Mononuclear cell (primary cell): ENCODE data around the gene DHRS3. TPM values are rescaled to one million over a fixed set of nuclear protein-coding genes. Genes with fewer than 3 reads are reported as not detected.

ENCODE experiments used
- H3K27me3 ChIP-seq: 2 replicates; pipeline ENCODE4 v1.6.0; 2011; ENCODE audit warnings: low read length, control low read depth; ENCODE audit not compliant: insufficient read depth
- H3K4me1 ChIP-seq: 2 replicates; pipeline ENCODE4 v1.5.1; 2011; ENCODE audit warnings: mild to moderate bottlenecking, low read length, control low read depth; ENCODE audit not compliant: insufficient read depth
- H3K4me3 ChIP-seq: 2 replicates; pipeline ENCODE4 v1.5.1; 2011; ENCODE audit warnings: mild to moderate bottlenecking, low read length, moderate library complexity
- H3K9me3 ChIP-seq: 2 replicates; pipeline ENCODE4 v1.5.1; 2011; ENCODE audit warnings: low read depth, mild to moderate bottlenecking, control low read depth, low read length
- total RNA-seq: library from RNA; depleted of rRNA; stranded (reverse); fragments of >200 nt; gene quantifications from one replicate; pipeline ENCODE4 v1.2.3, GENCODE V29; 2012

DHRS3 gene
- total RNA-seq, 1 donor, result 80.4 TPM

DNA sequence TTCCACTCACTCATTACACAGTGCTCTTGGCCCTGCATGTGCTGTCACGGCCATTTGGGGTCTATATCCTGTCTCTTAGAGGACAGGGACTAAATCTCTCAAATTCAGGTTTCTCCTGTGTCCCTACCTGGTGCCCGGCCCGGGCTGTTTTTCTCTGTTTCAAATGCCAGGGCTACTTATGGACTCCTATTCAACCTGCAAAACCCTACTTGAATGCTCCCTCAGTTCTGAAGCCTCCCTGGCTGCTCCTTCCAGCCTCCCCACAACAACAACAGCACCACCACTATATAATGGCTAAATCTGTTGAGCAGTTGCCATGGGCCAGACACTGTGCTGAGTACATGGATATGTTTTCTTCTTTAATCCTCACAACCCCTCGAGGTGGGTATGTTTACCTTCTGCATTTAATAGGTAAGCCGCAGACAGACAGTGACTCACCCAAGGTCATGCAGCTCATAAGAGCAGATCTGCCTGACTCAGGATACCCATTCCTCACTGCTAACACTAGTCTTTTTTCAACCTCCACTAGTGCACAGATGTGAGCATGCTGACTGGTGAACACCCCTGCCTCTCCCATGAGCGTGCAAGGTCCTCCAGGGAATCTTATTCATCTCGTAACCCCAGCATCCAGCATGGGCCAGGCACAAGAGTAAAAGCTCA is 29.9 kb downstream of the DHRS3 start:
- H3K27me3 ChIP-seq, result no peaks in the 10 kb centered on the region
- no peaks in the 10 kb centered on the region for H3K4me1 ChIP-seq
- no peaks in the 10 kb centered on the region for H3K9me3 ChIP-seq
- H3K4me3 ChIP-seq, result no peak overlapping the region

DNA sequence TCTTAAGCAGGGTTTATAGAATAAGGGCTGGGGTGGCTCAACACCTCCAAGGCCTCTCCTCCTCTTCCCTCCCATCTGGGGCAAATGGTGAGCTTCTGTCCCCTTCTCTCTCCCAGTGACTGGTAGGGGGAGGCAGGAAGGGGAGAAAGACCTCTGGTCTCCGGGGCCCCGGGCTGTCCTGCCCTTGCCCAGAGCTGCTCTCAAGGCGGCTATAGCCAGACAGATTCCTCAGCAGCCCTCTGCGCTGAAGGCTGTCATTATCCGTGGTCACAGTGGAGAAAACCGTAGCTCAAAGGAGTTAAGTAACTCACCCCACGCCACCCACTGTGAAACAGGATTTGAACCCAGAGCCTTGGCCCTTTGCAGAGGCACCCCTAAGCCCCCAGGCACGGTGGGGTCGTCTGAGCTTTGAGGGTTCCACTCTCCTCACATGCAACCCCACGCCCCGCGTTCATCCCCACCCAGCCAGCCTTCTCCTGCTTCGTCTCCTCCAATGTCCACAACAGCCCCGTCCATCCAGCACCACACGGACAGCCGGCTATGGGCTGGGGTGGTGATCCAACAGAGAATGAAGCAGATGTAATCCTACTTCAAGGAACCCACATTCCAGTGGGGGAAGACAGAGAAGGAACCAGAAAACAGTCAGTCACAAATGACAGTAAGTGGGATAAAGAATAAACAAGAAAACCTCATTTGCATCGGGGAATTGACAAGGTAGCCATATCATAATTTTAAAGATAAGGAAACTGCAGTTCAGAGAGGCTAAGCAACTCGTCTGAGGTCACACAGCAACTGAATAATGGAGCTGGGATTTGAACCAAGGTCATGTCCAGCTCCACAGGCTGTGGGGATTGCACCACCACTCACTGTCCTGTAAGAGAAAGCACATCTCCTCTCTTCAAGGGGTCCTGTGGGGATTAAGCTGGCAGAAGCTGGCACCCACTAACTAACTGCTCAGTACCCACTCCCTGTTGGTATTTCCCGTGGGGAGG is 31.8 kb downstream of the DHRS3 start:
- Histone ChIP-seq H3K4me1 (no peaks in the 10 kb centered on the region), H3K9me3 (no peaks in the 10 kb centered on the region), H3K27me3 (no peaks in the 10 kb centered on the region), H3K4me3 (no peak overlapping the region)

DNA sequence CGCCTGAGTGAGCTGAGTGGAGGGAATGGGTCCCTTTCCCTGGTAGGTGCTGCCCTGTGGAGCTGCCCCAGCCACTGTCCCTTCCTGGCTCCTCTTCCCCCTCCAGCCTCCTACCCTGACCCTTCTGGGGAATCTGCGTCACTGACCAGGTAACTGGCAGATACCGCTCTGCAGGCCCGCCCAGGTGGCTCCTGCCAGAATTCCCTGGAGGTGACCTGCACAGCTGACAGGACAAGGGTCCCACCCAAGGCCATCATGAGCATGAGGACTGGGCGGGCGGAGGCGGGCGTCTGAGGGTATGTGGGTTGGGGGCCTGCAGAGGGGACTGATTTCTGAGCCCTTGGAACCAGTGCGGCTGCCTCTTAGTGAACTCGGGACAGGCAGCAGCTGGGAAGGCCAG is 32.5 kb downstream of the DHRS3 start:
- Histone ChIP-seq H3K27me3 (no peaks in the 10 kb centered on the region), H3K9me3 (no peaks in the 10 kb centered on the region), H3K4me3 (no peak overlapping the region), H3K4me1 (no peaks in the 10 kb centered on the region)

DNA sequence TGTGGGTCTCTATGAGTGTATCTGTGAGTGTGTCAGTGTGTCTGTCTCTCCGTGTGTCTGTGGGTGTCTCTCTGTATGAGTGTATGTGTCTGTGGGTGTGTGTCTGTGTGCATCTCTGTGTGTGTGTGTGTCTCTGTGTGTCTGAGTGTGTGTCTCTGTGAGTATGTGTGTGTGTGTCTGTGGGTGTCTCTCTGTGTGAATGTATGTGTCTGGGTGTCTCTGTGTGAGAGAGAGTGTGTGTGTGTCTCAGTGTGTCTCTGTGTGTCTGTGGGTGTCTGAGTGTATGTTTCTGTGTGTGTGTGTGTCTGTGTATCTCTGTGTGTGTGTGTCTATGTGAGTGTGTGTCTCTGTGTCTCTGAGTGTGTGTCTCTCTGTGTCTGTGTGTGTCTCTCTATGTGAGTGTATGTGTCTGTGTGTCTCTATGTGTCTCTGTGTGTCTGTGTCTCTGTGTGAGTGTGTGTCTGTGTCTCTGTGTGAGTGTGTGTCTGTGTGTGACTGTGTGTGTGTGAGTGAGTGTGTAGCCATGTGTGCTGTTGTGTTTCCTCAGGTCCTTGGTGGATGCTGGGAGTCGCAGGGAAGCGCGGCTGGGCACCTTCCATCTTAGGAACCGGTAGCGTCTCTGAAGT is 33.0 kb downstream of the DHRS3 start:
- Histone ChIP-seq H3K4me1 (no peaks in the 10 kb centered on the region), H3K27me3 (no peaks in the 10 kb centered on the region), H3K4me3 (no peak overlapping the region), H3K9me3 (no peaks in the 10 kb centered on the region)

DNA sequence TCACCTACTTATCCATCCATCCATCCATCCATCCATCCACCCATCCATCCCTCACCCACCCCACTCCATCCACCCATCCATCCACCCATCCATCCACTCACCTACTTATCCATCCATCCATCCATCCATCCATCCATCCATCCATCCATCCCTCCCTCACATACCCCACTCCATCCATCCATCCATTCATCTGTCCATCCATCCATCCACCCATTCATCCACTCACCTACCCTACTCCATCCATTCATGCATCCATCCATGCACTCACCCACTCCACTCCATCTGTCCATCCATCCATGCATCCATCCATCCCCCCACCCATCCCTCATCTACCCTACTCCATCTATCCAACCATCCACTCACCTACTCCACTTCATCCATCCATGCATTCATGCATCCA is 34.5 kb downstream of the DHRS3 start:
- Histone ChIP-seq H3K9me3 (no peaks in the 10 kb centered on the region), H3K27me3 (no peaks in the 10 kb centered on the region), H3K4me1 (no peaks in the 10 kb centered on the region), H3K4me3 (no peak overlapping the region)

DNA sequence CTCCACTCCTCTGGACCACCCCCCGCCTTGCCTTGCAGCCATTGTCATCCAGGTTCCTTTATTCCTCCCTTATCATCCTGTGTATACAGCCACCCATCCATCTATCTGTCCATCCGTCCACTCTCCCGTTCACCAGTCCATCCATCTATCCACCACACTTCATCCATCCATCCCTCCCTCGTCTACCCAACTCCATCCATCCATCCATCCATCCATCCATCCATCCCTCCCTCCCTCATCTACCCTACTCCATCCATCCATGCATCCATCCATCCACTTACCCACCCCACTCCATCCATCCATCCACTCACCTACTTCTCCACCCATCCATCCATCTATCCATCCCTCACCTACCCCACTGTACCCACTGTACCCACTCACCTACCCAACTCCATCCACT is 35.4 kb downstream of the DHRS3 start:
- H3K9me3 ChIP-seq, result no peaks in the 10 kb centered on the region
- H3K27me3 ChIP-seq, result no peaks in the 10 kb centered on the region
- H3K4me1 ChIP-seq, result no peaks in the 10 kb centered on the region
- no peak overlapping the region for H3K4me3 ChIP-seq

DNA sequence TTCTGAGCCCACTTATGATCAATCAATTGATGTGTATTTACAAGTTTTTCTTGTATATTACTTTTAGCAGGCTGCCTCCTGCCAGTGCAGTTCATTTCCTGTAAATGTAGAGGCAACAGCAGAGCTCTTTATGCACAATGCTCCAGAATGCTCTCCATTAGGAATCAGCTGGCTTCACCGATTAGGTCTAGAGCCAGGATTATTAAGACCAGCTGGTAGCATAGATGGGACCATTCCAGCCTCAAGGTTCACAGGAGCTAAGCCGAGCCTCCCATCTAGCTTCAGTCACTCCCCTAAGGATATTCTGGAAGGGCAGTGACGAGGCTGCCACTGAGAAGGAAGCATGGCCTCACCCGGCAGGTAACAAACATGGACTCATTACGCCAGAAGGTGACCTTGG is 36.8 kb downstream of the DHRS3 start:
- no peaks in the 10 kb centered on the region for H3K4me1 ChIP-seq
- no peak overlapping the region for H3K4me3 ChIP-seq
- no peaks in the 10 kb centered on the region for H3K27me3 ChIP-seq
- no peaks in the 10 kb centered on the region for H3K9me3 ChIP-seq

DNA sequence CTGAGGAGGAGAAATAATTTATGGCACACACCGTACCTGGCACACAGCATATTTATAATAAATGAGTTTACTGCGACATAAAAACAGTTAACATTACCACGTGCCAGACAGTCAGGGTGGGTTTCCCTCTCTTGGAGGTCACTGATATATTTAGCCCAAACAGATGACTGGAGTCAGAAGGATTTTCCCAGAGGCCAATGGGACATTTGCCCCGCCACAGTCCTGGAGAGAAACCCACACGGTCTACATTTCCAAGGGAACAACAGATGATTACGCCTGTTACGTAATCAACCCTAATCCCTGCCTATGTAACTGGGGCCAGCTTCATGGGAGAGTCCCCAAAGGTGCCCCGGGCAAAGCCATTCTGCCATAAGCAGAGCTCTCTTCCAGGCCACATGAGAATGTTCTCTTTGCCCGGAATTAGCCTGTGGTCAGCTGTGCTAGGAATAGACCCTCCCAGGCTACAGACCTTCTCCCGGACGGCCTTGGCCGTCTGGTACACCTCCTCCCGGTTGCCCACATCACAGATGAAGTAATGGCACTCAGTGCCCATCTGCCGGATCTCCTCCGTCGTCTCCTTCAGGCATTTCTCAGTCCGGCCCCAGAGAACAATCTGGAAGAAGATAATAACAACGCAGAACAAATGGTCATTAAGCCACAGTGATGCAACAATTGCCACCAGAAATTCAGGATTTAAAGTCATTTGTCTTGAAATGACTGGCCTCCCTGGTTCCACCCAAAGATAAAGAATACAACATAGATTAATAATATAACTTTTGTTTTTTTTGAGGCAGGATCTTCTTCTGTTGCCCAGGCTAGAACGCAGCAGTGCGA is 37.7 kb downstream of the DHRS3 start:
- no peaks in the 10 kb centered on the region for H3K4me1 ChIP-seq
- H3K4me3 ChIP-seq, result no peak overlapping the region
- no peaks in the 10 kb centered on the region for H3K27me3 ChIP-seq
- no peaks in the 10 kb centered on the region for H3K9me3 ChIP-seq

DNA sequence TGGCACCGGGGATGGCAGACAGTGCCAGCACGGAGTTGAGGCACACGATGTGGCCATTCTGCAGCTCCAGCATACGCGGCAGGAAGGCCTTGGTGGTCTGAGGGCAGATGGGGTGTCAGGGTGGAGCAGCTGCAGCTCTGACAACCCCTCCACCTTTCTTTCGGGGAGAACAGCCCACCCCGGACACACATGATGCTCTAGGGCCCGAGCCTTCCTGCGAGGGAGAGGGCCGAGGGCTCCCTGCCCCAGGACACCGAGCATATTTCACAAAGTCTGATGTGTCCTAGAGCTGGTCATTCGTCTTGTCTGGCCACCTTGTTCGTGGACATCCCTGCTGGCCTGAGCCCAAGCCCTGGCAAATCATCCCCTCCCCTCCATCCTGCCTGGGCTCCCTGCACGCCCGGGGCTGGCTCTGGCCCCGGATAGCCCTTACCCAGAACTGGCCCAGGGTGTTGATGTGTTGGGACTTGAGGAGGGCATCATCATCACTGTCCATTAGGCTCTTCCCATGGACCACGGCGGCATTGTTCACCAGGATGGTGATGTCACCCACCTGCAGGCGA is 39.1 kb downstream of the DHRS3 start:
- H3K27me3 ChIP-seq, result no peaks in the 10 kb centered on the region
- no peak overlapping the region for H3K4me3 ChIP-seq
- H3K4me1 ChIP-seq, result no peaks in the 10 kb centered on the region
- no peaks in the 10 kb centered on the region for H3K9me3 ChIP-seq

DNA sequence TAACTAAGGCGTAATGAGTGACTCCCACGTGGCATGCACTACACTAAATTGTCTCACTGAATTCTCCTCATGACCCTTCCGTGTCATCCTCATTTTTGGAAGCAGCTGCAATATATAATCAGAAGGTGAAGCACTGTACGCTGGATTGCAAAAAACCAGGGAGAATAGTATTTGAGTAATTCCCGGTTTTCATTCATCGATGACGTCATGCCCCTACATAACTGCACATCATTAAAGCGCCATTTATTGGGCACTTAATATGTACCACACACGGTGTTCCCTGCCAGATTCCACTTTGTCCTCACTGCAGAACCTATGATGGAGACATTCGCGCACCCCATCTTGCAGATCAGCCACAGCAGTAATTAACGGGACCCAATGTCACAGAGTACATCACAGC is 41.0 kb downstream of the DHRS3 start:
- no peaks in the 10 kb centered on the region for H3K4me1 ChIP-seq
- no peaks in the 10 kb centered on the region for H3K9me3 ChIP-seq
- H3K27me3 ChIP-seq, result no peaks in the 10 kb centered on the region
- H3K4me3 ChIP-seq, result no peak overlapping the region

DNA sequence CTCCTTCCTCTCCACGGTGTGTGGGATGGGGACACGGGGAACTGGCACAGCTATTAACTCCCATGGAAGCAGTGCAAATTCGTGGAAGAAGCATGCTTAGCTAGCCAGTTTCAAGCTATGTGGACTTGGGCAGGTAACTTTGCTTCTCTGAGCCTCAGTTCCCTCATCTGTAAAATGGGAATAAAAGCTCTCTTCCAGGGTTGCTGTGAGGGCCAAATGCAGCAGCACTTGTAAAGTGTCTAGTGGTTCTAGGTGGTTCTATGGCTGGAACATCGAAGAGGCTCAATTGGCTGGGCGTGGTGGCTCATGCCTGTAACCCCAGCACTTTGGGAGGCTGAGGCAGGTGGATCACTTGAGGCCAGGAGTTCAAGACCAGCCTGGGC is 43.3 kb downstream of the DHRS3 start:
- Histone ChIP-seq H3K9me3 (no peaks in the 10 kb centered on the region), H3K4me3 (no peak overlapping the region), H3K4me1 (no peaks in the 10 kb centered on the region), H3K27me3 (no peaks in the 10 kb centered on the region)

DNA sequence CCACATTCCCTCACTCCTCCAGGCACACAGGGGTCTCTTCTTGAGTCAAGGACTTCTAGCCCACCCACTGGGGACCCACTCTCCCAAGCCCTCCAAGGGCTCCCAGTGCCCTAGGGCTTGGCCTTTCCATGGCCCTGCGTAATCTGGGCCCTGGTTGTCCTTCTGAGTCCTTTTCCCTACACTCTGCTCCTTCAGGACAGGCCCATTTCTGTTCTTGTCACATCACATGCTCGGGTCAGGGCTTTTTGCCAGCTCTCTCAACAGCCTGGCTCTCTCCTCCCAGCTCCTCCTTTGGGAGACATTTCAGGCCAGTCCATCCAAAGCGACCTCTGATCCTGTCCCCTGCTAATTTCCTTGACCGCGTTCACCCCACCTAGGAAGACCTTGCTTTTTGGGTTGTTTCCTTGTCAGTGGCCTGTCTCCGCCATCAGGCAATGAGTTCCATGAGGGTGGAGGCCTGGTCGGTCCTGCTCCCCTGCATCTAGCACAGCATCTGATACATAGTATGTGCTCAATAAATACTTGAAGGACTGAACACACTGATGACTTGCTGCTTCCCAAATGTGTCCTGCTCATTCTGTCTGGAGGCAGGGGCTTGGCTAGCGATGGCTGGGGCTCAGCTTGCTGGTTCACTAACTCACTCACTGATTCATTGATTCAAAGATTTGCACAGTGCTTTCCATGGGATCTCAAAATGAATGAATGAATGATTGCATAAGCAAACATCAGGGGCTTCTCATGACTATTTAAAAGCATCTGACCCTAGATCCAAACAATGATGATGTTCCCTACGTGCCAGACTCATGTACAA is 44.8 kb downstream of the DHRS3 start:
- Histone ChIP-seq H3K9me3 (no peaks in the 10 kb centered on the region), H3K27me3 (no peaks in the 10 kb centered on the region), H3K4me3 (no peak overlapping the region), H3K4me1 (no peaks in the 10 kb centered on the region)

DNA sequence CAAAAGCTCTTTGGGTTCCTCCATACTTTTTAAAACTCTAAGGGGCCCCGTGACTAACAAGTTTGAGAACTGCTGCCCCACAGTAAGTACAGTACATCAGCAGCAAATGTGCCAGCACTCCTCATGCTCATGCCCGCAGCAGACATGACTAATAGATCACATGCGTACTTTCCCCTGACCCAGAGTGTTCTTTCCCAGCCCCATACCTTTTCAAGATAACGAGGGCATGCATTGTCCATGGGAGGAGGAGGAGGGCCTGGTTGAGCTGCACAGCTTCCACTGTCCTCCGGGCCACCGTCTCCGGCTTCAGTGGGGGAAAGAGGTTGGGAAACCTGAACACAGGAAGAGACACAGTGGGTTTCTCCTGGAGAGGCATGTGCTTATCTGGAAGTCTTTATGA is 45.5 kb downstream of the DHRS3 start:
- Histone ChIP-seq H3K4me3 (no peak overlapping the region), H3K27me3 (no peaks in the 10 kb centered on the region), H3K9me3 (no peaks in the 10 kb centered on the region), H3K4me1 (no peaks in the 10 kb centered on the region)

DNA sequence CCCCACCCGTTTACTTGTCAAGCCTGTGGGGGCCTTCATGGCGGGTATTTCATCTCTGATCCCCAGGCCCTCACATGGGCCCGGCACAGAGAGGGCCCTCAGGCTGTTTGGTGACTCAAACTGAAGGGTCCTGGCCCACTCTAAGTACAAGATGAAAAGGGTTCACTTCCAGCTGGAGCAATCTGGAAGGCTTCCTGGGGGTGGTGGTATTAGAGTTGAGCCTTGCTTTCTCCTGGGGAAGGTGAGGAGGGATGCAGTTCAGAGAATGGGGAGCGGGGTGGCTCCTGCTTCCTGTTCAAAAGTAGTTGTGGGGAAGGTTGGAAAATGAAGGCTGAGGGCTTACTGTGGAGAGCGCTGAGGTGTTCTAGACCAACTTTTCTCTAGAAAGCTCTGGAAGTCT is 47.7 kb downstream of the DHRS3 start:
- Histone ChIP-seq H3K4me3 (no peak overlapping the region), H3K4me1 (no peaks in the 10 kb centered on the region), H3K27me3 (no peaks in the 10 kb centered on the region), H3K9me3 (no peaks in the 10 kb centered on the region)
